A673 (cell line): ENCODE results near the gene DOCK8. TPM values are rescaled to one million over a fixed set of nuclear protein-coding genes. Genes with fewer than 3 reads are reported as not detected.

ENCODE experiments used
- BruUV-seq: library from RNA; stranded (reverse); fragments of 400-500 nt; replicated peaks from 2 replicates; lab custom pipeline; 2021; lab: Mats Ljungman, UMichigan
- CTCF ChIA-PET: fragments of 300-600 bp; sonication (Branson Sonifier 250); formaldehyde crosslinking; loops from one replicate; lab custom pipeline; 2022; ENCODE audit warnings: antibody characterized with exemption; lab: Charles Lee
- POLR2A ChIA-PET: fragments of 300-600 bp; sonication (Branson Sonifier 250); formaldehyde crosslinking; loops from one replicate; lab custom pipeline; 2022; ENCODE audit warnings: antibody characterized with exemption; ENCODE audit not compliant: low non-redundant PET; lab: Charles Lee
- DNase-seq: peaks from one replicate; pipeline ENCODE4 v3.0.0-alpha.2; 2015; ENCODE audit warnings: low spot score
- H3K27ac ChIP-seq: fragments of 200-600 bp; sonication (generic); 2 replicates; pipeline ENCODE4 v1.5.1; 2016; ENCODE audit warnings: mixed run types, low read depth, mild to moderate bottlenecking, mixed read lengths, antibody characterized with exemption, low read length; ENCODE audit not compliant: poor library complexity, severe bottlenecking
- H3K27me3 ChIP-seq: fragments of 200-600 bp; sonication (generic); replicated peaks from 2 replicates; pipeline ENCODE4 v1.6.1; 2017; ENCODE audit warnings: mixed run types, low read depth, mild to moderate bottlenecking, mixed read lengths, antibody characterized with exemption, low read length; ENCODE audit not compliant: insufficient read depth, poor library complexity
- H3K36me3 ChIP-seq: fragments of 200-600 bp; sonication (generic); 2 replicates; pipeline ENCODE4 v1.6.1; 2016; ENCODE audit warnings: mixed run types, mild to moderate bottlenecking, mixed read lengths, antibody characterized with exemption, low read length; ENCODE audit not compliant: insufficient read depth, poor library complexity, severe bottlenecking
- H3K4me1 ChIP-seq: fragments of 200-600 bp; sonication (generic); 2 replicates; pipeline ENCODE4 v1.6.1; 2017; ENCODE audit warnings: mixed run types, mild to moderate bottlenecking, mixed read lengths, antibody characterized with exemption, low read length; ENCODE audit not compliant: insufficient read depth, poor library complexity, severe bottlenecking
- H3K4me3 ChIP-seq: fragments of 200-600 bp; sonication (generic); 2 replicates; pipeline ENCODE4 v1.5.1; 2016; ENCODE audit warnings: low read depth, mixed run types, mild to moderate bottlenecking, mixed read lengths, low read length; ENCODE audit not compliant: poor library complexity, severe bottlenecking
- H3K9me3 ChIP-seq: fragments of 200-600 bp; sonication (generic); 2 replicates; pipeline ENCODE4 v1.6.1; 2016; ENCODE audit warnings: mixed run types, low read depth, mild to moderate bottlenecking, mixed read lengths, antibody characterized with exemption, low read length; ENCODE audit not compliant: poor library complexity, severe bottlenecking
- EZH2 ChIP-seq: fragments of 200-600 bp; sonication (generic); IDR thresholded peaks from 2 replicates; pipeline ENCODE4 v1.6.1; 2017; ENCODE audit warnings: borderline replicate concordance, low read depth, mild to moderate bottlenecking, mixed read lengths, antibody characterized with exemption, low read length; ENCODE audit not compliant: poor library complexity, severe bottlenecking
- intact Hi-C: fragments of 100-400 bp; cut with micrococcal nuclease; formaldehyde crosslinking; loops from one replicate; pipeline ENCODE4 v1.10.0; 2022; ENCODE audit not compliant: unreplicated experiment
- total RNA-seq: library from RNA; stranded (reverse); gene quantifications from 2 replicates; pipeline ENCODE4 v1.2.3, GENCODE V29; 2021
- TF ChIP-seq, protein P1 (sequence below): fragments of 300-800, 200-600 bp; sonication (generic); conservative IDR thresholded peaks from 2 replicates; pipeline ENCODE4 v1.5.1; 2017; ENCODE audit warnings: low read depth, mild to moderate bottlenecking, antibody characterized with exemption, low read length, moderate library complexity, mixed read lengths

DOCK8 gene
- total RNA-seq, 1 experiment from 2014 or later: not detected

DNA sequence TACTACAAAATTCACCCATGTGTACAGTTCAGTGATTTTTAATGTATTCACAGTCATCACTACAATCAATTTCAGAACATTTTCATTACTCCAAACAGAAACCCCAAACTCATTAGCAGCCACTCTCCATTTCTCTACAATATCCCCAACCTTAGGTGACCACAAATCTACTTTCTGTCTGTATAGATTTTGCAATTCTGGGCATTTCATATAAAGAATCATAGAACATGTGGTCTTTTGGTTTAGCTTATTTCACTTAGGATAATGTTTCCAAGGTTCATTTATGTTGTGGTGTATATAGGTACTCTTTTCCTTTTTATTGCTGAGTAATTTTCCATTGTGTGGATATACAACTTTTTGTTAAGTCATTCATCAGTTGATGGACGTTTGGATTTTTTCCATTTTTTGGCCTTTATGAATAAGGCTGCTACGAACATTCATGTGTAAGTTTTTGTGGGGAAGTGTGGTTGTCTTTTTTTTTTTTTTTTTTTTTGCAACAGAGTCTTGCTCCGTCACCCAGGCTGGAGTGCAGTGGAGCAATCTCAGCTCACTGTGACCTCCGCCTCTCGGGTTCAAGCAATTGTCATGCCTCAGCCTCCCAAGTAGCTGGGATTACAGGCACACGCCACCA lies 54.5 kb downstream of the DOCK8 start:
- no peak overlapping the region for H3K4me3 ChIP-seq
- ChIA-PET CTCF (no interaction called here), POLR2A (no interaction called here)
- H3K27me3 ChIP-seq: peaks cover 34% of the 10 kb centered on the region
- no peak overlapping the region for H3K27ac ChIP-seq
- no peak for TF ChIP-seq EZH2
- TF ChIP-seq, protein P1, sequence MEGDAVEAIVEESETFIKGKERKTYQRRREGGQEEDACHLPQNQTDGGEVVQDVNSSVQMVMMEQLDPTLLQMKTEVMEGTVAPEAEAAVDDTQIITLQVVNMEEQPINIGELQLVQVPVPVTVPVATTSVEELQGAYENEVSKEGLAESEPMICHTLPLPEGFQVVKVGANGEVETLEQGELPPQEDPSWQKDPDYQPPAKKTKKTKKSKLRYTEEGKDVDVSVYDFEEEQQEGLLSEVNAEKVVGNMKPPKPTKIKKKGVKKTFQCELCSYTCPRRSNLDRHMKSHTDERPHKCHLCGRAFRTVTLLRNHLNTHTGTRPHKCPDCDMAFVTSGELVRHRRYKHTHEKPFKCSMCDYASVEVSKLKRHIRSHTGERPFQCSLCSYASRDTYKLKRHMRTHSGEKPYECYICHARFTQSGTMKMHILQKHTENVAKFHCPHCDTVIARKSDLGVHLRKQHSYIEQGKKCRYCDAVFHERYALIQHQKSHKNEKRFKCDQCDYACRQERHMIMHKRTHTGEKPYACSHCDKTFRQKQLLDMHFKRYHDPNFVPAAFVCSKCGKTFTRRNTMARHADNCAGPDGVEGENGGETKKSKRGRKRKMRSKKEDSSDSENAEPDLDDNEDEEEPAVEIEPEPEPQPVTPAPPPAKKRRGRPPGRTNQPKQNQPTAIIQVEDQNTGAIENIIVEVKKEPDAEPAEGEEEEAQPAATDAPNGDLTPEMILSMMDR: no peak
- H3K9me3 ChIP-seq: no peaks in the 10 kb centered on the region
- no peaks in the 10 kb centered on the region for H3K36me3 ChIP-seq
- BruUV-seq: no TSS peak
- intact Hi-C loops: no loop called here
- DNase-seq: no peak
- H3K4me1 ChIP-seq: no peaks in the 10 kb centered on the region

DNA sequence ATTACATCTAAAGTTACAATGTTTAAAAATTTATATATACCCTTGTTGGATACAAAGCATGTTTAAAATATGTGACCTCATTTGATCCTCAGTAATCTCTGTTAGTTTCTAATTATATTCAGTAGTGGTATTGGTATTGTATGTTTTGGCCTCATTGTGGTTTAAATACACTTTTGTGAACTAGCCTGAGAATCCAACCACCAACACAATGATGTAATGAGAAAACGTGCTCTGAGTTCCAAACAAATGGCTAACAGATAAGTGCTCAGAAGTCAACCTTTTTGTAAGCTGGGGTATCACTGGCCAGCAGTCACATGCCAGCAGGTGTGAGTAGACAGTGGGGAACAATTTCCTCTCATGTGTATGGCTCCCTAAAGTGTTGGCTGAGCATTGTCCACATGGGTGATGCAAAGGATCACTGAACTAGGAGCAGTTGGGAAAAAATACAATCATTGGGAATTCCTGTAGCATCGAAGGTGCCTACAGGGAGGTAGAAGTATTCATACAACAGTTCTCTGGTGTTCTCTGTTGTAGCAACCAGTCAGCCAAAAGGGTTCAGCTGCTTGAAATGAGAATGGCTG lies 56.1 kb downstream of the DOCK8 start:
- Histone ChIP-seq H3K9me3 (no peaks in the 10 kb centered on the region), H3K27ac (no peak overlapping the region), H3K36me3 (no peaks in the 10 kb centered on the region), H3K27me3 (peaks cover 29% of the 10 kb centered on the region), H3K4me3 (no peak overlapping the region), H3K4me1 (no peaks in the 10 kb centered on the region)
- BruUV-seq: no TSS peak
- ChIA-PET CTCF (no interaction called here), POLR2A (no interaction called here)
- intact Hi-C loops: no loop called here
- TF ChIP-seq EZH2: no peak
- TF ChIP-seq, protein P1: no peak
- DNase-seq: no peak

DNA sequence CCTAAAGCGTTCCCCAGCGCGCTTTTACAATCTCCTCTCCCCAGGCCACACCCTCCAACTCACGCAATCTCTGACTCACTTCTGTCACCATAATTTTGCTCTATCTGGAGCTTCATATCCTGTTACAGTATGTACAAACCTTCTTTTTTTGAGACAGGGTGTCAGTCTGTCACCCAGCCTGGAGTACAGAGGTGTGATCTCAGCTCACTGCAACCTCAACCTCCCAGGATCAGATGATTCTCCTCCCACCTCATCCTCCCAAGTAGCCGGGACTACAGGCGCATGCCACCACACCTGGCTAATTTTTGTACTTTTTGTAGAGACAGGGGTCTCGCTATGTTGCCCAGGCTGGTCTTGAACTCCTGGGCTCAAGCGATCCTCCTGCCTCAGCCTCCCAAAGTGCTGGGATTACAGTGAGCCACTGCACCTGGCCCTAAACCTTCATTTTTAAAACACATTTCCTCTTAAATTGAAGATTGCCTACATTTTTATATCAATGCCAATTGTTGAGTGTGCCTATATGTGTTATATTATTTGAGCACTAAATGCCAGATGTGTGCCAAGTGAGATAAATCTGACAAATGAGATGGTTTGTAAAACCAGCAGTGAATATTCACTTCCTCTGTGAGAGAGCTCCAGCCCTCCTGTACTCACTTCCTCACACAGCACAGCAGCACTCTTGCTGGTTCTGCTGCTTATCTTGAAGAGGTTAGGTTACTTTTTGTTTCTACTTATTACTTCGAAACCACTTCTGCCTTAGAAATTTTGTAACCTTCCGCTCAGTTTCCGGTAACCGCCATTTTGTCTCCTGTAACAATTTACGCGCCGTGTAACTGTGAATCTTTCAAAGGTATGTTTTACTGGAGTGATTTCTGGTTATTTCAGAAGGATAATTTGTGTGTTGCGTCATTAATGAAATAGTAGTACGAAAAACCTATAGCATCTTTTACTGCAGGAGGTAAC lies 57.9 kb downstream of the DOCK8 start:
- intact Hi-C loops: no loop called here
- CTCF ChIA-PET: no interaction called here
- POLR2A ChIA-PET: no interaction called here

More for the DNA sequence above, 57.9 kb downstream of the DOCK8 start:
- Histone ChIP-seq H3K27me3 (peaks cover 24% of the 10 kb centered on the region), H3K4me1 (no peaks in the 10 kb centered on the region), H3K27ac (no peak overlapping the region), H3K9me3 (no peaks in the 10 kb centered on the region), H3K4me3 (no peak overlapping the region), H3K36me3 (no peaks in the 10 kb centered on the region)
- TF ChIP-seq, protein P1: no peak
- no peak for TF ChIP-seq EZH2
- DNase-seq: no peak
- no TSS peak for BruUV-seq
